Heart left ventricle (tissue), 16 donors: ENCODE results near the gene RBM27. TPM values are rescaled to one million over a fixed set of nuclear protein-coding genes. Genes with fewer than 3 reads are reported as not detected.
"Not testable (repeated sequence)": the region's sequence is repeated elsewhere in the genome, so short reads cannot be mapped to it uniquely, and the experiment has no call there.

ENCODE experiments used
- ATAC-seq, 4 donors: fragments of 200-7000 bp; cut with Tn5 transposase; one replicate each; pipeline ENCODE4 v1.9.1; 2020 to 2022; ENCODE audit warnings: moderate library complexity in 4 of 4, mild to moderate bottlenecking in 3 of 4, moderate number of reproducible peaks in 1 of 4
- DNase-seq, 5 donors: peaks; one replicate each; pipeline ENCODE4 v3.0.0-alpha.2; 2020
- H3K27ac ChIP-seq, 12 donors: fragments of 200-600 bp; sonication (generic) in 4 of 12; one replicate each; pipeline versions ENCODE4 v1.5.0 to v1.8.0; 2016 to 2022; ENCODE audit warnings: mild to moderate bottlenecking in 2 of 12
- H3K27me3 ChIP-seq, 9 donors: fragments of 200-600 bp; sonication (generic) in 2 of 9; one replicate each; pipeline versions ENCODE4 v1.5.1 to v1.8.0; 2016 to 2022; ENCODE audit warnings: mild to moderate bottlenecking in 3 of 9
- H3K36me3 ChIP-seq, 9 donors: fragments of 200-600 bp; sonication (generic) in 2 of 9; one replicate each; pipeline versions ENCODE4 v1.5.0 to v1.8.0; 2018 to 2022; ENCODE audit warnings: mild to moderate bottlenecking in 2 of 9
- H3K4me1 ChIP-seq, 12 donors: fragments of 200-600 bp; sonication (generic) in 4 of 12; one replicate each; pipeline versions ENCODE4 v1.5.0 to v1.8.0; 2016 to 2022; ENCODE audit warnings: mild to moderate bottlenecking in 3 of 12
- H3K4me3 ChIP-seq, 12 donors: fragments of 200-600 bp; sonication (generic) in 4 of 12; one replicate each; pipeline versions ENCODE4 v1.5.0 to v1.8.0; 2017 to 2022; ENCODE audit warnings: mild to moderate bottlenecking in 9 of 12, moderate library complexity in 4 of 12
- H3K9me3 ChIP-seq, 12 donors: fragments of 200-600 bp; sonication (generic) in 4 of 12; one replicate each; pipeline versions ENCODE4 v1.5.0 to v1.8.0; 2016 to 2022; ENCODE audit warnings: mild to moderate bottlenecking in 1 of 12
- POLR2A ChIP-seq, 2 donors: fragments of 450-650 bp; IDR thresholded peaks; one replicate each; pipeline ENCODE4 v1.6.1; 2017; ENCODE audit warnings: antibody characterized with exemption in 2 of 2, mild to moderate bottlenecking in 2 of 2, moderate library complexity in 2 of 2
- WGBS, 4 donors: extraction: QIAGEN DNeasy Blood & Tissue Kit in 2 of 4; methylation state at CpG; one replicate each; pipeline versions ENCODE4 v1.1.5 to v1.1.7; 2013 to 2018; 5-methylcytosine and 5-hydroxymethylcytosine counted together
- intact Hi-C, 10 donors: fragments of 100-400 bp; cut with DNase I; formaldehyde crosslinking; loops; one replicate each; pipeline versions ENCODE4 v1.11.1 to v1.14.2; 2022
- polyA plus RNA-seq, 2 donors: library from polyadenylated mRNA; stranded (reverse); fragments of 200-250 nt; gene quantifications; one replicate each; pipeline ENCODE4 v1.2.3, GENCODE V29; 2013
- total RNA-seq, 9 donors: library from RNA; depleted of rRNA in 2 of 9; stranded (reverse); fragments of >200 nt in 2 of 9; fragmentation: NEBNext Ultra II Directional in 3 of 9; extraction: Animal tissue kit (Norgen Biotek cat#: 25700) in 3 of 9; gene quantifications; one replicate each; pipeline versions ENCODE4 v1.1.0 to v1.2.4, GENCODE V29; 2016 to 2023
- TF ChIP-seq, protein P1 (sequence below), 12 donors: fragments of 200-600 bp; sonication (generic) in 4 of 12; IDR thresholded peaks; one replicate each; pipeline versions ENCODE4 v1.5.0 to v1.8.0; 2018 to 2022; ENCODE audit warnings: antibody characterized with exemption in 12 of 12, mild to moderate bottlenecking in 5 of 12
- donor health status: ischemic (EF 13 %, LVEDD 7.1; RV severe dilation, severe dysfunction).
- donor health status: healthy with polysubstance abuse.
- donor health status: DM: no; HTN: yes; CAD: no.
- donor health status: DM: no; HTN: no; CAD: no.
- donor health status: ischemic (EF 25% LVEDD 6.9; RV normal size, moderate dysfunction).
- donor health status: ischemic (EF 25% LVEDD 5.7; RV mildly dilated, moderate dysfunction).
- donor health status: healthy.
- donor health status: DM: yes; HTN: yes; CAD: no.
- donor health status: ischemic (EF 35%, LVEDD 5.7; RV mildly dilated, moderate dysfunction).
- donor health status: nonischemic (EF 11% LVEDD 7.7; RV severe dilation, severe dysfunction).
- donor health status: DM: yes; HTN: yes; CAD: no.
- donor health status: PGD.
- donor health status: ischemic (EF 29% LVEDD 5.4; RV normal size, mild dysfunction).
- donor health status: nonischemic (EF 23%, LVEDD 6.1; RV moderate dilation, normal function).

RBM27 gene
- total and polyA plus RNA-seq, 11 donors = 5.9 to 23.6 (median 11.9) TPM

DNA sequence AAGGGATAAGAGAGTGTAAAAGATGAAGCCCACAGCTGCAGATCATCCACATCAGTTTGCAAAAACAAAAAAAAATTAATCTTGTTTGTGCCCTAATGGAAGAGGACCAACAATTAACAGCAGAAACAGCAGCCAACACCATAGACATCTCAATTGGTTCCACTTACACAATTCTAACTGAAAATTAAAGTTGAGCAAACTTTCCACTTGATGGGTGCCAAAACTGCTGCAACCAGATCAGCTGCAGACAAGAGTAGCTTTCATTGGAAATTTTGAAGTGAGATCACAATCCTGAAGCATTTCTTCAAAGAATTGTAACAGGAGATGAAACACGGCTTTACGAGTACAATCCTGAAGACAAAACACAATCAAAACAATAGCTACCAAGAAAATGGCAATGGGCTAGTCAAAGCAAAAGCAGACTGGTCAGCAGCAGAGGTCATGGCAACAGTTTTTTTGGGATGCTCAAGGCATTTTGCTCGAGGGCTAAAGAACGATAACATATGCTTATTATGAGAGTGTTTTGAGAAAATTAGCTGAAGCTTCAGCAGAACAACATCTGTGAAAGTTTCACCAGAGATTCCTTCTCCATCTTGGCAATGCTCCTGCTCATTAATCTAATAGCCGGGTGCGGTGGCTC lies 4.1 kb upstream of the RBM27 start:
- ATAC-seq (no peak), DNase-seq (no peak)
- 78 to 88% (median 85%) methylated on average over 6 of the region's 6 CpGs for WGBS, 4 donors
- no peaks in the 10 kb centered on the region for H3K9me3 ChIP-seq
- H3K4me3 ChIP-seq = no peak overlapping the region
- H3K4me1 ChIP-seq = peaks cover 0 to 12% (median 2%) of the 10 kb centered on the region in 12 donors
- intact Hi-C loops = no loop called here
- H3K27me3 ChIP-seq = no peaks in the 10 kb centered on the region
- H3K27ac ChIP-seq = no peak overlapping the region
- TF ChIP-seq, protein P1, sequence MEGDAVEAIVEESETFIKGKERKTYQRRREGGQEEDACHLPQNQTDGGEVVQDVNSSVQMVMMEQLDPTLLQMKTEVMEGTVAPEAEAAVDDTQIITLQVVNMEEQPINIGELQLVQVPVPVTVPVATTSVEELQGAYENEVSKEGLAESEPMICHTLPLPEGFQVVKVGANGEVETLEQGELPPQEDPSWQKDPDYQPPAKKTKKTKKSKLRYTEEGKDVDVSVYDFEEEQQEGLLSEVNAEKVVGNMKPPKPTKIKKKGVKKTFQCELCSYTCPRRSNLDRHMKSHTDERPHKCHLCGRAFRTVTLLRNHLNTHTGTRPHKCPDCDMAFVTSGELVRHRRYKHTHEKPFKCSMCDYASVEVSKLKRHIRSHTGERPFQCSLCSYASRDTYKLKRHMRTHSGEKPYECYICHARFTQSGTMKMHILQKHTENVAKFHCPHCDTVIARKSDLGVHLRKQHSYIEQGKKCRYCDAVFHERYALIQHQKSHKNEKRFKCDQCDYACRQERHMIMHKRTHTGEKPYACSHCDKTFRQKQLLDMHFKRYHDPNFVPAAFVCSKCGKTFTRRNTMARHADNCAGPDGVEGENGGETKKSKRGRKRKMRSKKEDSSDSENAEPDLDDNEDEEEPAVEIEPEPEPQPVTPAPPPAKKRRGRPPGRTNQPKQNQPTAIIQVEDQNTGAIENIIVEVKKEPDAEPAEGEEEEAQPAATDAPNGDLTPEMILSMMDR (IDR thresholded peaks at IDR 0.05) = no peak
- TF ChIP-seq POLR2A (IDR thresholded peaks at IDR 0.05) = no peak
- no peaks in the 10 kb centered on the region for H3K36me3 ChIP-seq

DNA sequence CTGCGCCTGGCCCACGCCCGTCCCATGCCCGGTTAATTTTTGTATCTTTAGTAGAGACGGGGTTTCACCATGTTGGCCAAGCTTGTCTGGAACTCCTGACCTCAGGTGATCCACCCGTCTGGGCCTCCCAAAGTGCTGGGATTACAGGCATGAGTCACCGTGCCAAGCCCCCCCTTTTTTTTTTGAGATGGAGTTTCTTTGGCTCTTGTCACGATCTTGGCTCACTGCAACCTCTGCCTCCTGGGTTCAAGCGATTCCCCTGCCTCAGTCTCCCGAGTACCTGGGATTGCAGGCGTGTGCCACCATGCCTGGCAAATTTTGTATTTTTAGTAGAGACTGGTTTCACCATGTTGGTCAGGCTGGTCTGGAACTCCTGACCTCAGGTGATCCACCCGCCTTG lies 1.6 kb upstream of the RBM27 start:
- H3K36me3 ChIP-seq, H3K9me3 ChIP-seq, ATAC-seq, DNase-seq, H3K4me3 ChIP-seq, H3K27me3 ChIP-seq, H3K27ac ChIP-seq: not testable (repeated sequence)
- WGBS, 4 donors = 94 to 96% (median 95%) methylated on average over 12 of the region's 12 CpGs
- intact Hi-C loops = loop anchor here in 2 of 10 donors (2.0 kb wide), 1 partner anchor 19 kb away; the partner anchor contains the start of gene LARS1 (in 2 of the 2)
- H3K4me1 ChIP-seq = peaks cover 0 to 36% (median 21%) of the 10 kb centered on the region in 12 donors

DNA sequence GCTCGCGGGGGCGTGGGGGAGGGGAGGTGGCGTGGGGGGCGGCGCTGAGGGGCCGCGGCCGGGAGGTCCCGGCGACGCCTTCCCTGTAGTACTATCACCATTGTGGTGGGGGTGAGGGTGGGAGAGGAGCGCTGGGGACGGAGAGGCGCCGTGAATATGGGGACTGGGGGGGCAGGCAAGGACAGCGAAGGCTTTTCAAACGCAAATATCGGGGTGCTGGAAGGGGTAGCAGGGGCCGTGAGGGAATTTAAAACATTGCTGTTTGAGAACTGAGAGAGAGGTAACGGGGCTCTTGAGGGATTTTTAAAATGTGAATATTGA lies 427 bp downstream of the RBM27 start:
- Histone ChIP-seq H3K27me3 (no peaks in the 10 kb centered on the region), H3K4me3 (peak overlapping the region; percentile 60 to 98 (median 87)), H3K36me3 (no peaks in the 10 kb centered on the region), H3K9me3 (no peaks in the 10 kb centered on the region), H3K4me1 (peaks cover 0 to 48% (median 26%) of the 10 kb centered on the region in 12 donors), H3K27ac (peak overlapping the region; percentile 69 to 92 (median 82))
- WGBS, 4 donors = 0 to 1% (median 1%) methylated on average over 20 to 21 of the region's 21 CpGs
- intact Hi-C loops = loop anchor here in 5 of 10 donors (1.0 to 2.0 kb wide), 2 partner anchors 21 to 22 kb away; partner anchors contain the start of gene LARS1 (in 5 of the 5)
- peak in 1 of 4 donors; percentile 50 for ATAC-seq
- TF ChIP-seq, protein P1 (IDR thresholded peaks at IDR 0.05) = no peak
- TF ChIP-seq POLR2A (IDR thresholded peaks at IDR 0.05) = no peak
- no peak for DNase-seq

DNA sequence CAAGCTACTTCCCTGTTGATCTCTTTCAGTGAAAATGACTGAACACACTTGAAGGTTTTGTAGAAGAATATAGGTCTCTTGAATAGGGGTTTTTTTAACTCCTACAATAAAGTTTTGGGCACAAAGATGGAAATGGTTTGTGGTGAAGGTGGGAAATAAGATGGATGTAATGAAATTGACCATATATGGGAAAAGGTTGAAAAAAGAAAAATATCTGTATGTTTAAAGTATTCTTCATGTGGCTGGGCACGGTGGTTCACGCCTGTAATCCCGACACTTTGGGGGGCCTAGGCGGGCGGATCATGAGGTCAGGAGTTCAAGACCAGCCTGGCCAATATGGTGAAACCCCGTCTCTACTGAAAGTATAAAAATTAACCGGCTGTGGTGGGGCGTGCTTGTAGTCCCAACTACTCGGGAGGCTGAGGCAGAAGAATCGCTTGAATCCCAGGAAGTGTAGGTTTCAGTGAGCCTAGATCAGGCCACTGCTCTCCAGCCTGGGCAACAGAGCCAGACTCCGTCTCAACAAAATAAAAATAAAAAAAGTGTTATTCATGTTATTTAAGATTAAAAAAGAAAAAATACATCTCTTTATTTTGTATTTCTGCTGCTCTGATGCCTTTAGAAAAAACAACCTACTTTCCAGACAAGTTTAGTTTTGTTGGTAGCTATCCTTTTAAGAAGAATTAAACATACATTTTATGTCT lies 2.2 kb downstream of the RBM27 start:
- TF ChIP-seq POLR2A (IDR thresholded peaks at IDR 0.05) = no peak
- TF ChIP-seq, protein P1 (IDR thresholded peaks at IDR 0.05) = no peak
- no peak for DNase-seq
- 85 to 89% (median 87%) methylated on average over 11 of the region's 11 CpGs for WGBS, 4 donors
- Histone ChIP-seq H3K9me3 (no peaks in the 10 kb centered on the region), H3K4me1 (peaks cover 0 to 60% (median 29%) of the 10 kb centered on the region in 12 donors), H3K27ac (no peak overlapping the region), H3K36me3 (no peaks in the 10 kb centered on the region), H3K27me3 (no peaks in the 10 kb centered on the region), H3K4me3 (peak overlapping the region in 3 of 12 donors; percentile 83 to 91 (median 87))
- ATAC-seq = no peak
- intact Hi-C loops = no loop called here
